ENCODE results near the gene NAT10. TPM values are rescaled to one million over a fixed set of nuclear protein-coding genes. Genes with fewer than 3 reads are reported as not detected.

The NAT10 gene
- total and polyA plus RNA-seq, 8 donors: 14.5 to 30.2 (median 24.5) TPM

- DNase-seq (no peak), FAIRE-seq (no peak), ATAC-seq (no peak)
- Histone ChIP-seq H3K9me3 (no peaks in the 10 kb centered on the region), H3K27ac (no peak overlapping the region), H3K36me3 (peaks cover 0 to 59% (median 50%) of the 10 kb centered on the region in 3 donors), H3K27me3 (no peaks in the 10 kb centered on the region), H3K4me1 (no peaks in the 10 kb centered on the region), H3K4me3 (no peak overlapping the region)
- intact Hi-C loops (cut with DNase I): no loop called here
- no peak for TF ChIP-seq CTCF (IDR thresholded peaks at IDR 0.05)
- 92 to 97% methylated on average over 4 of the region's 4 CpGs for WGBS, 2 donors
Observed at GRCh38 chr11:34132261-34132965, 27.0 kb downstream of the NAT10 start.

DNA sequence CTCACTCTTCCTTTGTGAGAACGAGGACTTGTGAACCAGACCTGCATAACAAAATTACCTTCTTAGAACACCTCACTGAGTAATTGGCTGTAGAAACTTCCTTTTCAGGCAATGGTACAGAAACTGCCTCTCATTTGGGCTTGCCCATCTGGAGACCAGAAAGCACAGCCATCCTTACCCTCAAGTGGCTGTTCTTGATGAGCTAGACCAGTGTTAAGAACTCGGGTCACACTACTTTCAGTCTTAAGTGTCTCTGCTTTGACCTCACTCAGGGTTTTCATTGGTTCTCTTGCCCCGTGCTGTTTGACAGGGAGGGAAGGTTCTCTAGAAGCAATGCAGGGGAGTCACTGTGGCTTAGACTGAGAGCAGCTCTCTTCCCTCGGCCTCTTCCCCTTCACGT lies 29.3 kb downstream of the NAT10 start:
- no peaks in the 10 kb centered on the region for H3K9me3 ChIP-seq
- TF ChIP-seq CTCF (IDR thresholded peaks at IDR 0.05): no peak
- H3K27me3 ChIP-seq: no peaks in the 10 kb centered on the region
- H3K27ac ChIP-seq: no peak overlapping the region
- ATAC-seq (no peak), DNase-seq (no peak), FAIRE-seq (no peak)
- H3K4me3 ChIP-seq: no peak overlapping the region
- peaks cover 0 to 70% (median 55%) of the 10 kb centered on the region in 3 donors for H3K36me3 ChIP-seq
- 86 to 89% methylated on average over 5 of the region's 5 CpGs for WGBS, 2 donors
- intact Hi-C loops (cut with DNase I): no loop called here
- H3K4me1 ChIP-seq: no peaks in the 10 kb centered on the region

GRCh38 chr11:34135439-34135838 lies 30.0 kb downstream of the NAT10 start:
- no peak for ATAC-seq
- no peak overlapping the region for H3K27ac ChIP-seq
- H3K9me3 ChIP-seq: no peaks in the 10 kb centered on the region
- no peak overlapping the region for H3K4me3 ChIP-seq
- H3K4me1 ChIP-seq: no peaks in the 10 kb centered on the region
- H3K36me3 ChIP-seq: peaks cover 0 to 76% (median 55%) of the 10 kb centered on the region in 3 donors
- intact Hi-C loops (cut with DNase I): no loop called here
- no peak for DNase-seq
- WGBS, 2 donors: 94 to 96% methylated on average over 3 of the region's 3 CpGs
- TF ChIP-seq CTCF (IDR thresholded peaks at IDR 0.05): no peak
- FAIRE-seq: no peak
- H3K27me3 ChIP-seq: no peaks in the 10 kb centered on the region

DNA sequence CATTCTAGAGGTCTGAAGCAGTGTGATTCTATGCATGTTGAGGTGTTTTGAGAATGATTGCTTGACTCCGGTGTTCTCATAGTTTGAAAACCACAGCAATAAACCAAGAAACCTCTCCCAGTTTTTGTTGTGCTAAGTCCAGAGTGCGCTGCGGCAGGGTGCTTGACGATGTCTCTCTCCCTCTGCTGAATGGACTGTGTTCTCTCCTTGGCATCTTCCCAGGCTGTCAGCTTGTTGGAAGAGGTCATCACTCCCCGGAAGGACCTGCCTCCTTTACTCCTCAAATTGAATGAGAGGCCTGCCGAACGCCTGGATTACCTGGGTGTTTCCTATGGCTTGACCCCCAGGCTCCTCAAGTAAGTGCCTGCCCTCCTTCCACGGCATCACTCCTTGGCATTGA lies 31.0 kb downstream of the NAT10 start:
- FAIRE-seq (no peak), ATAC-seq (no peak), DNase-seq (no peak)
- no peak overlapping the region for H3K4me3 ChIP-seq
- peaks cover 0 to 80% (median 53%) of the 10 kb centered on the region in 3 donors for H3K36me3 ChIP-seq
- no peak for TF ChIP-seq CTCF (IDR thresholded peaks at IDR 0.05)
- no peaks in the 10 kb centered on the region for H3K4me1 ChIP-seq
- intact Hi-C loops (cut with DNase I): no loop called here
- H3K9me3 ChIP-seq: no peaks in the 10 kb centered on the region
- H3K27me3 ChIP-seq: no peaks in the 10 kb centered on the region
- no peak overlapping the region for H3K27ac ChIP-seq
- 91 to 92% methylated on average over 8 of the region's 8 CpGs for WGBS, 2 donors

DNA sequence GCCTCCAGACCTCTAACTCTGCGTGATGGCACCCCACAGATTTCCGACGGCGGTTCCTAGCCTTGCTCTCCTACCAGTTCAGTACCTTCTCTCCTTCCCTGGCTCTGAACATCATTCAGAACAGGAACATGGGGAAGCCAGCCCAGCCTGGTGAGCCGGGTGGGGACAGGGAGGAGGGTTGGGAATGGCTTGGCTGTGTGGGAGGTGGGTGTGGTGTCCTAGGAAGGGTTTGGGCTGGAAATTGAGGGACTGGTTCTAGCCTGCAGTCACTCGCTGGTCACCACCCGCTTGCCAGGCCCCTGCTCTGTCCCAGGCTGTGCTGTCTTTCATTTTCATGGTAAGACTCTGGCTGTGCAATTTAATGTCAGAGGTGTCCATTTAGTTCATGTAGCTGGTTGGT lies 33.9 kb downstream of the NAT10 start:
- no peak for FAIRE-seq
- no peak for ATAC-seq
- H3K4me3 ChIP-seq: no peak overlapping the region
- no peaks in the 10 kb centered on the region for H3K9me3 ChIP-seq
- intact Hi-C loops (cut with DNase I): no loop called here
- H3K27ac ChIP-seq: no peak overlapping the region
- TF ChIP-seq CTCF (IDR thresholded peaks at IDR 0.05): no peak
- no peaks in the 10 kb centered on the region for H3K27me3 ChIP-seq
- no peak for DNase-seq
- no peaks in the 10 kb centered on the region for H3K4me1 ChIP-seq
- H3K36me3 ChIP-seq: peaks cover 0 to 86% (median 62%) of the 10 kb centered on the region in 3 donors
- 91 to 97% methylated on average over 7 of the region's 7 CpGs for whole genome bisulfite sequencing, 2 donors
